HFFc6 (cell line): ENCODE results near the gene HLA-DMA. TPM values are rescaled to one million over a fixed set of nuclear protein-coding genes. Genes with fewer than 3 reads are reported as not detected.
A peak's percentile ranks its signal among the peaks of the same experiment; 100 is the strongest.

Experiments used
- DNase-seq: peaks from one replicate; pipeline ENCODE4 v3.0.0-alpha.2; 2018
- H3K27ac Mint-ChIP-seq: 2 replicates; pipeline ENCODE4 v1.8.0; 2020; ENCODE audit warnings: mild to moderate bottlenecking, mixed read lengths
- H3K27me3 Mint-ChIP-seq: 2 replicates; pipeline ENCODE4 v1.8.0; 2021; ENCODE audit warnings: mild to moderate bottlenecking, moderate library complexity, mixed read lengths; ENCODE audit not compliant: insufficient read depth
- H3K36me3 Mint-ChIP-seq: 2 replicates; pipeline ENCODE4 v1.8.0; 2021; ENCODE audit warnings: low read depth, mixed read lengths
- H3K4me1 Mint-ChIP-seq: 2 replicates; pipeline ENCODE4 v1.8.0; 2020; ENCODE audit warnings: low read depth, mixed read lengths
- H3K4me3 Mint-ChIP-seq: 2 replicates; pipeline ENCODE4 v1.8.0; 2020; ENCODE audit warnings: mild to moderate bottlenecking, moderate library complexity, mixed read lengths
- H3K9me3 Mint-ChIP-seq: 2 replicates; pipeline ENCODE4 v1.8.0; 2020; ENCODE audit warnings: mild to moderate bottlenecking, mixed read lengths
- total RNA-seq, 6 experiments: library from RNA; stranded (reverse); fragmentation: NEBNext Ultra II Directional; extraction: Animal tissue kit (Norgen Biotek cat#: 25700); gene quantifications; 2 replicates in 1 of 6; 3 replicates in 5 of 6; pipeline ENCODE4 v1.2.3, GENCODE V29; 2021
- TF ChIP-seq, protein P1 (sequence below): fragments of 200-600 bp; sonication (generic); IDR thresholded peaks from 2 replicates; pipeline ENCODE4 v1.5.0; 2021; ENCODE audit warnings: antibody characterized with exemption, mild to moderate bottlenecking

The HLA-DMA gene
- total RNA-seq, 6 experiments from 2014 or later, result 2.0 to 3.1 (median 2.2) TPM

DNA sequence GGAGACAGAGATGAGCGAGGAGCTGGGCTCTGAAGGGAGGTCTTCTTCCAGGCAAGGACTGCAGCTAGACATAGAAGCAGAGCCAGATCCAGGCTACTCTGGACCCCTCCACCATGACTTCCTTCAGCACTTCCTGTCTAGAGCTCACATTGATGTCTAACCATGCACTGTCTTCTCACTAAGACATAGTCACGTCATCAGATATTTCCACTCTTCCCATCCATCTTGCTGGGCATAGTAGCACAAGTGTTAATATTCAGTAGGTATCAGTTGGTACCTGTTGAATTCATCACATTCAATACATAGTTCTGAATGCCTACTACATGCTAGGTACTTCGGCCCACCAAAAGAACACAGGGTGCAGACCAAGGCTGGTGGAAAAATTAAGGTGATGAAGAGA is 2.9 kb downstream of the HLA-DMA start:
- no peaks in the 10 kb centered on the region for H3K36me3 Mint-ChIP-seq
- TF ChIP-seq, protein P1, sequence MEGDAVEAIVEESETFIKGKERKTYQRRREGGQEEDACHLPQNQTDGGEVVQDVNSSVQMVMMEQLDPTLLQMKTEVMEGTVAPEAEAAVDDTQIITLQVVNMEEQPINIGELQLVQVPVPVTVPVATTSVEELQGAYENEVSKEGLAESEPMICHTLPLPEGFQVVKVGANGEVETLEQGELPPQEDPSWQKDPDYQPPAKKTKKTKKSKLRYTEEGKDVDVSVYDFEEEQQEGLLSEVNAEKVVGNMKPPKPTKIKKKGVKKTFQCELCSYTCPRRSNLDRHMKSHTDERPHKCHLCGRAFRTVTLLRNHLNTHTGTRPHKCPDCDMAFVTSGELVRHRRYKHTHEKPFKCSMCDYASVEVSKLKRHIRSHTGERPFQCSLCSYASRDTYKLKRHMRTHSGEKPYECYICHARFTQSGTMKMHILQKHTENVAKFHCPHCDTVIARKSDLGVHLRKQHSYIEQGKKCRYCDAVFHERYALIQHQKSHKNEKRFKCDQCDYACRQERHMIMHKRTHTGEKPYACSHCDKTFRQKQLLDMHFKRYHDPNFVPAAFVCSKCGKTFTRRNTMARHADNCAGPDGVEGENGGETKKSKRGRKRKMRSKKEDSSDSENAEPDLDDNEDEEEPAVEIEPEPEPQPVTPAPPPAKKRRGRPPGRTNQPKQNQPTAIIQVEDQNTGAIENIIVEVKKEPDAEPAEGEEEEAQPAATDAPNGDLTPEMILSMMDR, result no peak
- H3K27me3 Mint-ChIP-seq, result peaks cover 9% of the 10 kb centered on the region
- H3K27ac Mint-ChIP-seq, result no peak overlapping the region
- H3K9me3 Mint-ChIP-seq, result no peaks in the 10 kb centered on the region
- peaks cover 18% of the 10 kb centered on the region for H3K4me1 Mint-ChIP-seq
- H3K4me3 Mint-ChIP-seq, result no peak overlapping the region
- no peak for DNase-seq

DNA sequence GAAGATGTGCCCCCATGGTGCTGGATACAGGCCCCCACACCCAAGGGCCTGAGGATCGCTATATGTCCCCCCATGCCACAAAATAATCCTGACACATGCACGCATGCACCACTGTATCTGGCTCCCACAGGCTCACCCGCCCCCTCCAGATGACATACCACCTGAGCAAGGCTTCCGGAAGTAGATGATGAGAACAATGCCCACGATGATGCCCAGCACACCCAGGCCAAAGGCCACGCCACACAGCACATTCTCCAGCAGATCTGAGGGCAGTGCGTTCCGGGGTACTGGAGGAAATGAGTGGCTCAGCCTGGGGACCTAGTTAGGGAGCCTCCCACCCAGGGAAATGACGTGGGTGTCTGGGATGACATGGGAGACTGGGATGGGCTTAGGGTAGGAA is 3.8 kb downstream of the HLA-DMA start:
- Mint-ChIP-seq H3K27ac (no peak overlapping the region), H3K4me3 (no peak overlapping the region), H3K4me1 (peaks cover 18% of the 10 kb centered on the region), H3K27me3 (peaks cover 14% of the 10 kb centered on the region), H3K36me3 (no peaks in the 10 kb centered on the region), H3K9me3 (no peaks in the 10 kb centered on the region)
- TF ChIP-seq, protein P1, result no peak
- DNase-seq, result no peak

DNA sequence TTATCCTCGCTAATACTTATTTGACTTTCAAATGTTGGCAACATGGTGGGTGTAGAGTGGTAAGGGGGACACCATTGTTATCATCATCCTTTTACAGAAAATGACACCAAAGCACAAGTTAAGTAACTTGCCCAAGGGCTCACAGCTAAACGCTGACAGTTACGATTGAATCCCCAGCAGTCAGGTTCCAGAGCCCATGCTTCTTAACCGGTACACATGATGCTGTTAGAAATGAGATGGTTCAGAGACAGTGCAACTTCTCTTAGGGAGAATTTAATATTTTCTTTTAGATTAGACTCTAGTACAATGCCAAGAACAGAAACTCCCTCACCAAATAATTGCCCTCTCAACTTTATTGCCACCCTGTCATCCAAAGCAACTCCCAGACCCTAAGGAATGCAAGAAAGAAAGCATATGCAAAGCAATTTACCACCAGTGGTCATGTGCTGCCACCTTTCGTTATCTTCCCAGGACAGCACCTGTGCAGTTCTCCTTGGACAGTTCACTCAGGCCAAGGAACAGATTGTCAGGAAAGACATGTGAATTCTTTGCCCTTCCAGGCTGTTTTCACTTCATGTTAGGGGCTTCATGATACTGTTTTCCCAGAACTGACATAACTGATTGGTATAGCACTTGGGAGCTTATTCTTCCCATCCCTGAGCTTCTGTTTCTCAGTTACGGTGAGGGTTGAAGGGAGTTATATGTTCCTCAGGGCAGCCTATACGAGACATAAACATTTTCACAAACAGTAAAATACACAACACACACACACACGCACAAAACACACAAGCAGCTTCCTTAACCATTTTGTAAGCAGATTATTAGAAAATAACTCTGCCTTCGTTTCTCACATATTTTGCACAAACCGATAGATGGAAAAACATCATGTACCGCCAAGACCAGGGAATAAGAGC is 5.1 kb downstream of the HLA-DMA start:
- Mint-ChIP-seq H3K4me3 (no peak overlapping the region), H3K4me1 (peaks cover 6% of the 10 kb centered on the region), H3K27me3 (peaks cover 19% of the 10 kb centered on the region), H3K36me3 (no peaks in the 10 kb centered on the region), H3K9me3 (no peaks in the 10 kb centered on the region), H3K27ac (no peak overlapping the region)
- TF ChIP-seq, protein P1, result peak; percentile 74
- peak; percentile 44 for DNase-seq

DNA sequence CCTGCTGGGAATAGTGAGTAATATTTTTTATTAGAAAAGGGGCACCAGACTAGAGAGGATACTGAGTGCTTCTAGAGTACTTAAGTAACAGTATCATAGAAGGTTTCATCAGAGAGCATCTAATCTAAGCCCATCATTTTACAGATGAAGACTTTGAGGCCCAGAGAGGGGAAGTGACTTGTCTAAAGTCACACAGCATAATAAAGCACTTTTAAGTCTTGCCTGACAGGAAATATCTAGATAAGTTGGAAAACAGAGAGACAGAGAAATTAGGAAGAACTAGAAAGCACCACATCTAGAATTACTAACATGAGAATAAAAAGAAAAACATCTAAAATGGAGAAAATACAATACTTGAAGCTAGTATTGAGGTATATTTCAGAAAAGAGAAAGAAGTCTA is 6.0 kb downstream of the HLA-DMA start:
- Mint-ChIP-seq H3K4me1 (no peaks in the 10 kb centered on the region), H3K27me3 (peaks cover 20% of the 10 kb centered on the region), H3K9me3 (no peaks in the 10 kb centered on the region), H3K36me3 (no peaks in the 10 kb centered on the region), H3K27ac (no peak overlapping the region), H3K4me3 (no peak overlapping the region)
- DNase-seq, result no peak
- TF ChIP-seq, protein P1, result no peak

- H3K4me3 Mint-ChIP-seq, result no peak overlapping the region
- no peaks in the 10 kb centered on the region for H3K9me3 Mint-ChIP-seq
- H3K4me1 Mint-ChIP-seq, result no peaks in the 10 kb centered on the region
- TF ChIP-seq, protein P1, result no peak
- no peak overlapping the region for H3K27ac Mint-ChIP-seq
- no peak for DNase-seq
- H3K27me3 Mint-ChIP-seq, result peaks cover 24% of the 10 kb centered on the region
- H3K36me3 Mint-ChIP-seq, result no peaks in the 10 kb centered on the region
Observed at GRCh38 chr6:32945953-32946352, 6.9 kb downstream of the HLA-DMA start.
